ENCODE data around the gene RGS7.

DNA sequence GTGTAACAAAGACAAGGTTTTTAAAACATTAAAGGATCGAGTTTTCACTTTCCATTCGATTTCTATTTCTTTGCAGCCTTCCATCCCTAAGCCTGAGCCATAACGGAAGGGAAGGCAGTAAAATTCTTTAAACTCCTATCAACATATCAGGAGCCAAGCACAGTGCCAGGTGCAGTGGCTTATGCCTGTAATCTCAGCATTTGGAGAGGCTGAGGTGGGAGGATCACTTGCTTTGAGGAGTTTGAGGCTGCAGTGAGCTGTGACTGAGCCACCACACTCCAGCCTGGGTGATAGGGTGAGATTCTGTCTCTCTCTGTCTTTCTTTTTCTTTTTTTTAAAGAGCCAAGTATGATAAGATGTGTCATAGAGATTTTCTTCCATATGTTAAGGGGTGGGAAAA is 527.5 kb downstream of the RGS7 start:
- TF ChIP-seq, protein P1, sequence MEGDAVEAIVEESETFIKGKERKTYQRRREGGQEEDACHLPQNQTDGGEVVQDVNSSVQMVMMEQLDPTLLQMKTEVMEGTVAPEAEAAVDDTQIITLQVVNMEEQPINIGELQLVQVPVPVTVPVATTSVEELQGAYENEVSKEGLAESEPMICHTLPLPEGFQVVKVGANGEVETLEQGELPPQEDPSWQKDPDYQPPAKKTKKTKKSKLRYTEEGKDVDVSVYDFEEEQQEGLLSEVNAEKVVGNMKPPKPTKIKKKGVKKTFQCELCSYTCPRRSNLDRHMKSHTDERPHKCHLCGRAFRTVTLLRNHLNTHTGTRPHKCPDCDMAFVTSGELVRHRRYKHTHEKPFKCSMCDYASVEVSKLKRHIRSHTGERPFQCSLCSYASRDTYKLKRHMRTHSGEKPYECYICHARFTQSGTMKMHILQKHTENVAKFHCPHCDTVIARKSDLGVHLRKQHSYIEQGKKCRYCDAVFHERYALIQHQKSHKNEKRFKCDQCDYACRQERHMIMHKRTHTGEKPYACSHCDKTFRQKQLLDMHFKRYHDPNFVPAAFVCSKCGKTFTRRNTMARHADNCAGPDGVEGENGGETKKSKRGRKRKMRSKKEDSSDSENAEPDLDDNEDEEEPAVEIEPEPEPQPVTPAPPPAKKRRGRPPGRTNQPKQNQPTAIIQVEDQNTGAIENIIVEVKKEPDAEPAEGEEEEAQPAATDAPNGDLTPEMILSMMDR (conservative IDR thresholded peaks at IDR 0.05 in 1 of 2, IDR thresholded peaks at IDR 0.05 in 1 of 2; ENCODE audit: extremely low read depth in 1 of 2, insufficient read depth in 1 of 2, low read depth in 1 of 2, low read length in 2 of 2): no peak
- no peak for TF ChIP-seq EZH2 (IDR thresholded peaks at IDR 0.05; ENCODE audit: borderline replicate concordance, low read length)

Data from mammary epithelial cell (primary cell).